ENCODE results near the gene UPK1B.
A peak's percentile ranks its signal among the peaks of the same experiment; 100 is the strongest.

Gene UPK1B

GRCh38 chr3:119229190-119229589 is 55.8 kb downstream of the UPK1B start:
- CTCF ChIA-PET: no interaction called here
- Histone ChIP-seq H3K36me3 (ENCODE audit: control insufficient read depth in 2 of 2, insufficient read depth in 1 of 2, low read length in 2 of 2) (peaks cover 0 to 84% of the 10 kb centered on the region in 2 experiments; a peak in 2 of 3 replicates), H3K4me3 (ENCODE audit: low read depth, low read length) (no peak overlapping the region), H3K9me3 (ENCODE audit: control insufficient read depth, insufficient read depth, low read depth, low read length) (no peaks in the 10 kb centered on the region), H3K4me1 (ENCODE audit: control insufficient read depth, insufficient read depth, low read length) (no peaks in the 10 kb centered on the region), H3K27ac (ENCODE audit: extremely low read depth, low read depth, low read length) (no peak overlapping the region)
- TF ChIP-seq ZNF146 (tag by site-specific recombination; IDR thresholded peaks at IDR 0.05): peak; percentile 55
- TF ChIP-seq ZNF561 (tag by site-specific recombination; IDR thresholded peaks at IDR 0.05; ENCODE audit: borderline replicate concordance): no peak
- POLR2A ChIA-PET: no interaction called here

GRCh38 chr3:119230071-119230470 is 56.7 kb downstream of the UPK1B start:
- peaks cover 0 to 86% of the 10 kb centered on the region in 2 experiments; a peak in 2 of 3 replicates for H3K36me3 ChIP-seq (ENCODE audit: control insufficient read depth in 2 of 2, insufficient read depth in 1 of 2, low read length in 2 of 2)
- POLR2A ChIA-PET: interaction anchor here (1.9 kb wide), 1 partner anchor 11 kb away, joined by 6 read pairs; the partner anchor contains the start of gene B4GALT4
- no peak for TF ChIP-seq FEZF1 (tag by site-specific recombination; IDR thresholded peaks at IDR 0.05)
- TF ChIP-seq MEIS1 (CRISPR knock-in tag; IDR thresholded peaks at IDR 0.05; ENCODE audit: borderline replicate concordance): no peak
- no peak for TF ChIP-seq ZNF157 (tag by site-specific recombination; IDR thresholded peaks at IDR 0.05)
- no peak for TF ChIP-seq ZNF544 (tag by site-specific recombination; IDR thresholded peaks at IDR 0.05)
- TF ChIP-seq ZBTB44 (tag by site-specific recombination; IDR thresholded peaks at IDR 0.05): no peak
- TF ChIP-seq KLF9 (tag by site-specific recombination; IDR thresholded peaks at IDR 0.05; ENCODE audit: low read depth): no peak
- no peak for TF ChIP-seq ZNF837 (tag by site-specific recombination; IDR thresholded peaks at IDR 0.05)
- TF ChIP-seq WT1 (tag by site-specific recombination; IDR thresholded peaks at IDR 0.05): no peak
- TF ChIP-seq ZNF433 (tag by site-specific recombination; IDR thresholded peaks at IDR 0.05; ENCODE audit: low read depth): no peak
- no peak for TF ChIP-seq SCRT1 (tag by site-specific recombination; IDR thresholded peaks at IDR 0.05; ENCODE audit: borderline replicate concordance)
- TF ChIP-seq ZNF324 (tag by site-specific recombination; IDR thresholded peaks at IDR 0.05): no peak
- no peak for TF ChIP-seq ZNF423 (tag by site-specific recombination; IDR thresholded peaks at IDR 0.05)
- TF ChIP-seq OVOL3 (tag by site-specific recombination; IDR thresholded peaks at IDR 0.05): no peak
- no peak for TF ChIP-seq ZBTB26 (tag by site-specific recombination; optimal IDR thresholded peaks at IDR 0.05)
- no peak for TF ChIP-seq BCL11A (tag by site-specific recombination; IDR thresholded peaks at IDR 0.05; ENCODE audit: low read depth)
- TF ChIP-seq ZNF664 (tag by site-specific recombination; IDR thresholded peaks at IDR 0.05): no peak
- TF ChIP-seq ZNF692 (tag by site-specific recombination; IDR thresholded peaks at IDR 0.05): no peak
- TF ChIP-seq ZNF785 (tag by site-specific recombination; IDR thresholded peaks at IDR 0.05): no peak
- TF ChIP-seq KLF10 (tag by site-specific recombination; IDR thresholded peaks at IDR 0.05): no peak
- TF ChIP-seq ZBTB7A (tag by site-specific recombination; IDR thresholded peaks at IDR 0.05; ENCODE audit: low read depth): no peak
- H3K4me1 ChIP-seq (ENCODE audit: control insufficient read depth, insufficient read depth, low read length): no peaks in the 10 kb centered on the region
- no peak overlapping the region for H3K4me3 ChIP-seq (ENCODE audit: low read depth, low read length)
- H3K9me3 ChIP-seq (ENCODE audit: control insufficient read depth, insufficient read depth, low read depth, low read length): no peaks in the 10 kb centered on the region
- no peak overlapping the region for H3K27ac ChIP-seq (ENCODE audit: extremely low read depth, low read depth, low read length)
- CTCF ChIA-PET: interaction anchor here (0.8 kb wide), 1 partner anchor 11 kb away, joined by 3 read pairs; no protein-coding TSS in a partner anchor
